Measurements from ENCODE around the gene PRRC2B.
"Not testable (repeated sequence)": the region's sequence is repeated elsewhere in the genome, so short reads cannot be mapped to it uniquely, and the experiment has no call there.

The PRRC2B gene

DNA sequence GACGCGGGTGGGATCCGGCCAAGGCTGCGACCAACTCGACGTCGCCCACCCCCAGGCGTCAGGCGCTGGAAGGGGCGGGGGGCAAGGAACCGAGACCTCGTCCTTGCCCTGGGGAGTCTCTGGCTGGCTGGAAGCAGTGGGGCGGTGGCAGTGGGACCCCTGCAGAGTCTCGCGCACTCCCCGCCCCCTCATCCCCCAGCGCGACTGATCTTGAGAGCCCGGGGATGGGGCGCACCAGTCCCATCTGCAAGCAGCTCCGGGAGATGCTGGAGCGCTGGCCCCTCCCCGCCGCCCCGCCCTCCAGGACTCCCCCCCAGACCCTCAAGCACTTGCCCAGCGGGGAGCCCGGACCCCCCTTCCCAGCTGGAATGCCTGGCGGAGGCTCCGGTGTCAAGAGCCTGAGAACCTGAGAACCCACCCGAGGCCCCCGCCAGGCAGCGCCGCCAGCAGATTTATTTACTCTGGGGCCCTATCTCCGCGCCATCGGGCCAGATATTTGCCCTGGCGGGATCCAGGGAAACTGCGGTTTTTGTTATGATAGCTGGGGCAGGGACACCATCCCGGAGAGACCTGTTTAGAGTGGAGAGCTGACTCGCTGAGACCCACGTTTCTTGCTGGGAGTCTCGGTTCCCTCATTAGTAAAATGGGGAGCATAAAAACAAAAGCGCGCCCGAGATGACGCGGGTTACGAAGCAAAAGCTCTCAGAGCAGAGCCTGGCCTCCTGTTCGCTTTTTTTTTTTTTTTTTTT lies 152.6 kb downstream of the PRRC2B start:
- no peak for DNase-seq

GRCh38 chr9:131549186-131549585 lies 155.3 kb downstream of the PRRC2B start:
- not testable (repeated sequence) for DNase-seq
